CD8-positive, alpha-beta memory T cell (primary cell): ENCODE results near the gene RNF19B. TPM values are rescaled to one million over a fixed set of nuclear protein-coding genes. Genes with fewer than 3 reads are reported as not detected.

Source experiments
- CTCF ChIA-PET: fragments of 350-600 bp; sonication (Branson Sonifier 250); formaldehyde crosslinking; loops from one replicate; lab custom pipeline; 2021; ENCODE audit warnings: antibody characterized with exemption; lab: Charles Lee
- POLR2A ChIA-PET: fragments of 350-600 bp; sonication (Branson Sonifier 250); formaldehyde crosslinking; loops from one replicate; lab custom pipeline; 2021; ENCODE audit warnings: antibody characterized with exemption; lab: Charles Lee
- DNase-seq, 5 donors: peaks; one replicate each; pipeline versions ENCODE4 v3.0.0 to v3.0.0-alpha.2; 2020 to 2022; ENCODE audit warnings: mixed read lengths in 1 of 5
- H3K27ac ChIP-seq: one replicate; pipeline ENCODE4 v1.7.0; 2013; ENCODE audit warnings: low read depth, mild to moderate bottlenecking, low read length, moderate library complexity
- H3K27me3 ChIP-seq: 2 replicates; pipeline ENCODE4 v1.7.0; 2013; ENCODE audit warnings: low read length, mild to moderate bottlenecking; ENCODE audit not compliant: insufficient read depth, poor library complexity, severe bottlenecking
- H3K36me3 ChIP-seq: 2 replicates; pipeline ENCODE4 v1.7.0; 2013; ENCODE audit warnings: mild to moderate bottlenecking, low read length, moderate library complexity; ENCODE audit not compliant: insufficient read depth
- H3K4me1 ChIP-seq: 2 replicates; pipeline ENCODE4 v1.7.0; 2013; ENCODE audit warnings: mild to moderate bottlenecking, low read length, moderate library complexity; ENCODE audit not compliant: insufficient read depth
- H3K4me3 ChIP-seq: 2 replicates; pipeline ENCODE4 v1.7.0; 2013; ENCODE audit warnings: mild to moderate bottlenecking, low read length
- H3K9me3 ChIP-seq: 2 replicates; pipeline ENCODE4 v1.7.0; 2013; ENCODE audit warnings: mild to moderate bottlenecking, low read length
- H3K27ac Mint-ChIP-seq, 8 donors: one replicate each; pipeline ENCODE4 v1.8.0; 2020 to 2021; ENCODE audit warnings: mixed read lengths in 8 of 8, mild to moderate bottlenecking in 6 of 8, inconsistent platforms in 3 of 8, moderate library complexity in 3 of 8
- H3K27me3 Mint-ChIP-seq, 2 donors: one replicate each; pipeline ENCODE4 v1.8.0; 2020 to 2021; ENCODE audit warnings: mixed read lengths in 2 of 2, mild to moderate bottlenecking in 1 of 2, moderate library complexity in 1 of 2
- H3K36me3 Mint-ChIP-seq, 3 donors: one replicate each; pipeline ENCODE4 v1.8.0; 2020 to 2021; ENCODE audit warnings: mixed read lengths in 3 of 3, inconsistent platforms in 1 of 3, mild to moderate bottlenecking in 1 of 3
- H3K4me1 Mint-ChIP-seq, 3 donors: one replicate each; pipeline ENCODE4 v1.8.0; 2020 to 2021; ENCODE audit warnings: mixed read lengths in 3 of 3, inconsistent platforms in 1 of 3, mild to moderate bottlenecking in 1 of 3
- H3K4me3 Mint-ChIP-seq, 7 donors: one replicate each; pipeline ENCODE4 v1.8.0; 2020 to 2021; ENCODE audit warnings: mixed read lengths in 7 of 7, mild to moderate bottlenecking in 6 of 7, moderate library complexity in 4 of 7, inconsistent platforms in 2 of 7
- H3K9me3 Mint-ChIP-seq, 5 donors: one replicate each; pipeline ENCODE4 v1.8.0; 2020 to 2022; ENCODE audit warnings: mixed read lengths in 5 of 5, mild to moderate bottlenecking in 3 of 5, moderate library complexity in 2 of 5, inconsistent platforms in 1 of 5
- polyA plus RNA-seq: library from polyadenylated mRNA; unstranded; fragments of 300-500 nt; fragmentation: Illumina TruSeq; gene quantifications from one replicate; pipeline ENCODE4 v1.2.3, GENCODE V29; 2021
- total RNA-seq, 2 experiments: library from RNA; stranded (reverse); gene quantifications; one replicate each; pipeline ENCODE4 v1.2.3, GENCODE V29; 2021

Gene RNF19B
- total and polyA plus RNA-seq, 3 experiments from 2014 or later: 4.3 to 39.9 (median 39.6) TPM

DNA sequence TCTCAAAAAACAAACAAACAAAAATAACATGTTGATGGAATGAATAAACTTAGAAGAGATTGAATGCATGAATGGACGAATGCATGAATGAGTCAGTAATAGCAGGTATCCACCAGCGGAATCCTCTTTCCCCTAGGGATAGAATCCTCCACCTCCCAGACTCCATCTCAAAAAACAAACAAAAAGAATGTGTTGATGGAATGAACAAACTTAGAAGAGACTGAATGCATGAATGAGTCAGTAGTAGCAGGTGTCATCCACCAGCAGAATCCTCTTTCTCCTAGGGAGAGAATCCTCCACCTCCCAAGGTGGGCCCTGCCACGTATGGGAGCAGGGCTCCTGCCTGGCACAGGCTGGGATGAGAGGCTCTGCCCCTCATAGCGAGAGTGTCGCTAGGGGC lies 26.8 kb upstream of the RNF19B start:
- ChIA-PET CTCF (interaction anchor here (1.3 kb wide), 1 partner anchor 57 kb away, joined by 4 read pairs; no protein-coding TSS in a partner anchor), POLR2A (no interaction called here)
- Mint-ChIP-seq H3K9me3 (no peaks in the 10 kb centered on the region), H3K4me1 (peaks cover 11 to 31% (median 17%) of the 10 kb centered on the region in 3 donors), H3K36me3 (no peaks in the 10 kb centered on the region), H3K27me3 (no peaks in the 10 kb centered on the region), H3K4me3 (no peak overlapping the region), H3K27ac (peak overlapping the region in 2 of 8 donors; percentile 16 to 35)
- Histone ChIP-seq H3K4me3 (no peak overlapping the region), H3K36me3 (no peaks in the 10 kb centered on the region), H3K27ac (no peak overlapping the region), H3K4me1 (no peaks in the 10 kb centered on the region), H3K9me3 (no peaks in the 10 kb centered on the region), H3K27me3 (no peaks in the 10 kb centered on the region)
- DNase-seq: no peak

DNA sequence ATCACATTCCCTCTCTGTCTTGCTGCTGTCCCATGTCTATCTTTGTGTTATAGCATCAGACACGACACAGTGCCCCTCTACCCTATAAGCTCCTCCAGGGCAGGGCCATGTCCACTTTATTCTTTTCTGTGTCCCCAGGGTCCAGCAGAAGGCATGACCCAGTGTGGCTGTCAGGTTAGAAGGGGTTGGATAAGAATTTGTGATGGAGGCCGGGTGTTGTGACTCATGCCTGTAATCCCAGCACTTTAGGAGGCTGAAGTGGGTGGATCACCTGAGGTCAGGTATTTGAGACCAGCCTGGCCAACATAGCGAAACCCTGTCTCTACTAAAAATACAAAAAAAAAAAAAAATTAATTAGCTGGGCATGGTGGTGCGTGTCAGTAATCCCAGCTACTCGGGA lies 26.3 kb upstream of the RNF19B start:
- POLR2A ChIA-PET: no interaction called here
- Histone ChIP-seq H3K4me1 (no peaks in the 10 kb centered on the region), H3K4me3 (no peak overlapping the region), H3K9me3 (no peaks in the 10 kb centered on the region), H3K36me3 (no peaks in the 10 kb centered on the region), H3K27me3 (no peaks in the 10 kb centered on the region), H3K27ac (no peak overlapping the region)
- no peaks in the 10 kb centered on the region for H3K27me3 Mint-ChIP-seq
- no peak overlapping the region for H3K27ac Mint-ChIP-seq
- CTCF ChIA-PET: interaction anchor here (1.3 kb wide), 1 partner anchor 57 kb away, joined by 4 read pairs; no protein-coding TSS in a partner anchor
- no peaks in the 10 kb centered on the region for H3K36me3 Mint-ChIP-seq
- no peaks in the 10 kb centered on the region for H3K9me3 Mint-ChIP-seq
- no peak for DNase-seq
- peaks cover 11 to 31% (median 17%) of the 10 kb centered on the region in 3 donors for H3K4me1 Mint-ChIP-seq
- no peak overlapping the region for H3K4me3 Mint-ChIP-seq

DNA sequence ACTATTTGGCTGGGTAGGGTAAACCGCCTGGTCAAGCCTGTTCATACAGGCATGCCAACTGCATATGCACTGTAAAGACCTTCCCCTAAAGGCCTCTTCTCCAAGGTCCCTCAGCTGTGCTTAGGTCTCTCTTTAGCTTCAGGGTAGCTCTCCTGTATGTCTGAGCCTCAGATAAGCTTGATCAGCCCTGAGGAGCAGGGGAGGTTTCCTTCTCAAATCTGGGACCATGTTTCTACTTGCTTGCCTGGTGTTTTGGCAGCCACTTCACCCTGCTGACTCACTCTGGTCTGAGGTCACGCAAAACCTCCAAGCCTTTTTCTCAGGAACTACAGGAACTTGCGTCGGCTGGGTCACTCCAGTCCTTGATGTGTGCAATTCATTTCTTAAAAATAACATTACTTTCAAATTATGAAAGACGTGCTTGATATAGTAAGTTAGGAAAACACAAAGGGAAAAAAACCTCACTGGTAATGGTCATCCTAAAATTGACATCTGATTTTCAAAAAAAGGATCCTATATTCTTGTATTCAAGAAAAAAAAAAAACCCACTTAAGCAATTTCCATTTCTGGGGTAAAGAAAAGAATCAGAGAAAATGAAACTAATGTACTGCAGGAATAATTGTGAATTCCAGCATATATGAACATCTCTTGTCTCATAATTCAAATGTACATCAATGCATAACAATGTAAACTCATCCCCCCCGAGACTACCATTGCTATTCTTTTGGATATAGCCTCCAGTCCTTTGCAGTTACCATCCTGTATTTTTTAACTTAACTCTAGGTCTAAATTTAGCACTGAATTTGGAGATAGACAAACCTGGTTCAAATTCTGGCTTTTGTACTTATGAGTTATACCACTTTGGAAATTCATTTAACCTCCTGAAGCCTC lies 24.8 kb upstream of the RNF19B start:
- no peaks in the 10 kb centered on the region for H3K36me3 Mint-ChIP-seq
- no peak overlapping the region for H3K27ac ChIP-seq
- DNase-seq: no peak
- H3K27me3 ChIP-seq: no peaks in the 10 kb centered on the region
- peaks cover 13 to 35% (median 22%) of the 10 kb centered on the region in 3 donors for H3K4me1 Mint-ChIP-seq
- CTCF ChIA-PET: interaction anchor here (1.3 kb wide), 1 partner anchor 113 kb away, joined by 3 read pairs; no protein-coding TSS in a partner anchor
- no peaks in the 10 kb centered on the region for H3K9me3 Mint-ChIP-seq
- POLR2A ChIA-PET: no interaction called here
- peak overlapping the region in 3 of 8 donors; percentile 21 to 51 (median 25) for H3K27ac Mint-ChIP-seq
- no peaks in the 10 kb centered on the region for H3K36me3 ChIP-seq
- no peak overlapping the region for H3K4me3 ChIP-seq
- H3K4me1 ChIP-seq: no peaks in the 10 kb centered on the region
- H3K27me3 Mint-ChIP-seq: no peaks in the 10 kb centered on the region
- H3K4me3 Mint-ChIP-seq: no peak overlapping the region
- no peaks in the 10 kb centered on the region for H3K9me3 ChIP-seq

DNA sequence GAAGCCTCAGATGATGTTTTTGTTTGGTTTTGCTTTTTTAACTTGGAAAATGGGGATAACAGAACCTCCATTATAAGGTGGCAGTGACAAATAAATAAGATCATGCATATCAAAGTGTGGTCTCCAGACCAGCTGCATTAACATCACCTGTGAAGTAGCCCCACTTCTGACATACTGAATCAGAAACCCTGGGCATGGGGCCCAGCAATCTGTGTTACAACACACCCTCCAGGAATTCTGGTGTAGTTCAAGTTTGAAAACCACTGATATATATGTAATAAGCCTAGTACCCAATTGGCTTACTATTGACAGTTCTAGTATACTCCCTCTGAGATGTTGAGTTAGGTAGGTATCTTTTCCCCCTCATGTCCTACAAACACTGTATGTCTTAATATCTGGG lies 24.1 kb upstream of the RNF19B start:
- H3K36me3 Mint-ChIP-seq: no peaks in the 10 kb centered on the region
- H3K4me3 ChIP-seq: no peak overlapping the region
- H3K27me3 Mint-ChIP-seq: peaks cover 0 to 2% of the 10 kb centered on the region in 2 donors
- H3K4me3 Mint-ChIP-seq: no peak overlapping the region
- peak overlapping the region in 2 of 8 donors; percentile 25 to 51 for H3K27ac Mint-ChIP-seq
- no peaks in the 10 kb centered on the region for H3K27me3 ChIP-seq
- H3K4me1 ChIP-seq: no peaks in the 10 kb centered on the region
- DNase-seq: no peak
- CTCF ChIA-PET: interaction anchor here (1.3 kb wide), 1 partner anchor 112 kb away, joined by 3 read pairs; no protein-coding TSS in a partner anchor
- no peaks in the 10 kb centered on the region for H3K9me3 ChIP-seq
- no peaks in the 10 kb centered on the region for H3K9me3 Mint-ChIP-seq
- H3K4me1 Mint-ChIP-seq: peaks cover 14 to 40% (median 29%) of the 10 kb centered on the region in 3 donors
- H3K36me3 ChIP-seq: no peaks in the 10 kb centered on the region
- H3K27ac ChIP-seq: no peak overlapping the region
- POLR2A ChIA-PET: no interaction called here

DNA sequence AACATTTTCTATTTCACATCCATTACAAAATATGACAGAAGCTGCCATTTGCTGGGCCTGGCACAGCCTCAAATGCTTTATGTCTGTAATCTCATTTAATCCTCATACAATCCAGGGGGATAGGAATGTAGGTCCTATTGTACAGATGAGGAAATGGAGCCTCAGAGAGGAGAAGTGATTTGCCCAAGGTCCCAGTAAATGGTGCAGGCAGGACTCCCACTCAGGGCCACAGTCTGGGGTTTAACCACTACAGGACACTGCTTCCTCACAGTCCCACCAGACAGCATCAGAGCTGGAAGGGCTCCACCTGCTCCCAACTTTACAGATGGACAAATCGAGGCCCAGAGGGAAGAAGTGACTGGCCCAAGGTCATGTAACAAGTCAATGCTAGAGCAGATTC lies 20.6 kb upstream of the RNF19B start:
- H3K36me3 ChIP-seq: no peaks in the 10 kb centered on the region

DNA sequence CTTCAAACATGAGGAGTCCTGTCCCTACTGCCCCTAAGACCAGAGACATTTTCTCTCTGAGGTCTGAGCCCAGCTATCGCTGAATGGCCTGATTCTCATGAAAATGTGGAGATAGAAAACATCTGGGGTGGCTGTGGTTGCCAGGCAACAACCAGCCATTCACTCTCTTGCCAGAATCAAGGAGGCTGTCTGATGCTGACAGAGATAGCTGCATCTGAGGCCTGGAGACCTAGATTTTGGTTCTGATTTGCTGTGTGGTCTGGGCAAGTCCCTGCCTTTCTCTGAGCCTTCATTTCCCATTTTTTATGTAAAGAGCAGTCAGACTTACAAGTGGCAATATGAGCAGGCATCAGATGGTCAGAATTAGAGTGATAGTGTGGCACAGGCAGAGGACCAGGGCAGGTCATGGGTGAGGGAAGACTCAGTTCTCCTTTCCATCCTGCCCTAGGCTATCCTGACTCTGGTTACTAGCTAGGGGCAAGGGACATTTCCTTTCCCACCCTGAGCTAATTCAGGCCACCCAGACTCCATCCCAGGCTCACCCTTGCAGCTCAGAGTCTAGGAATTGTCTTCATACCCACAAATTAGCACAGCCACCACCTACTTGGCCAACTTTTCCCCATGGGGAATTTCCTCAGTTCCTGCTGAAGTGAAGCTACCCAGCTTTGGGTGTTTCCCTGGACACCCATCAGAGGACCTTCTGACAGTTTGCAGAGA lies 20.0 kb upstream of the RNF19B start:
- POLR2A ChIA-PET: no interaction called here
- CTCF ChIA-PET: interaction anchor here (1.1 to 1.8 kb wide), 3 partner anchors 20 to 102 kb away, joined by 3 to 4 read pairs (median 4); partner anchors contain the start of gene RNF19B
- Mint-ChIP-seq H3K27ac (peak overlapping the region; percentile 59 to 98 (median 87)), H3K4me1 (peaks cover 25 to 50% (median 45%) of the 10 kb centered on the region in 3 donors), H3K36me3 (no peaks in the 10 kb centered on the region), H3K9me3 (no peaks in the 10 kb centered on the region), H3K4me3 (peak overlapping the region in 1 of 7 donors; percentile 59), H3K27me3 (peaks cover 0 to 2% of the 10 kb centered on the region in 2 donors)
- Histone ChIP-seq H3K4me3 (no peak overlapping the region), H3K4me1 (peaks cover 15% of the 10 kb centered on the region), H3K9me3 (no peaks in the 10 kb centered on the region), H3K27ac (peak overlapping the region; percentile 48), H3K36me3 (no peaks in the 10 kb centered on the region), H3K27me3 (no peaks in the 10 kb centered on the region)
- DNase-seq: peak in 3 of 5 donors; percentile 23 to 44 (median 42)

More for the DNA sequence above, 20.6 kb upstream of the RNF19B start:
- Mint-ChIP-seq H3K36me3 (no peaks in the 10 kb centered on the region), H3K4me1 (peaks cover 25 to 49% (median 47%) of the 10 kb centered on the region in 3 donors), H3K4me3 (no peak overlapping the region), H3K27ac (peak overlapping the region in 5 of 8 donors; percentile 29 to 98 (median 91)), H3K9me3 (no peaks in the 10 kb centered on the region), H3K27me3 (peaks cover 0 to 2% of the 10 kb centered on the region in 2 donors)
- Histone ChIP-seq H3K27me3 (no peaks in the 10 kb centered on the region), H3K4me1 (peaks cover 15% of the 10 kb centered on the region), H3K9me3 (no peaks in the 10 kb centered on the region), H3K27ac (no peak overlapping the region), H3K4me3 (no peak overlapping the region)
- POLR2A ChIA-PET: no interaction called here
- no peak for DNase-seq
- CTCF ChIA-PET: interaction anchor here (1.5 to 1.8 kb wide), 2 partner anchors 21 to 70 kb away, joined by 3 to 4 read pairs; partner anchors contain the start of gene RNF19B

DNA sequence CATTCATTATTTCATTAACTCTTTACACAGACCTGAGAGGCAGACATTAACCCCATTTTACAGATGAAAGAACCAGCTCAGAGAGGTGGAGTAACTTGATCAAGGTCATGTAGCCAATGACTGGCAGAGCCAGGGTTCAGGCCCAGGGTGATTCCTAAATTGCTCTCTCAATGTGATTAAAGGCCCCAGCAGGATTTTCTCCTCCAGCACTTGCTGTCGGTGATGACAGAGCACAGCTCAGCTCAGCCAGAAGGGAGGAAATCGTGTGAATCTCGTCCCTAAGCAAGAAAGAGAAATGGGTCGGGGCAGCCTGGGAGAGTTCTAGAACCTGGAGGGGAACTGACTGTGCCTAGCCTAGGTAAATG lies 19.5 kb upstream of the RNF19B start:
- Histone ChIP-seq H3K4me3 (no peak overlapping the region), H3K27ac (peak overlapping the region; percentile 48), H3K36me3 (no peaks in the 10 kb centered on the region), H3K9me3 (no peaks in the 10 kb centered on the region), H3K4me1 (peaks cover 15% of the 10 kb centered on the region), H3K27me3 (no peaks in the 10 kb centered on the region)
- ChIA-PET POLR2A (no interaction called here), CTCF (interaction anchor here (1.1 to 1.8 kb wide), 2 partner anchors 19 to 102 kb away, joined by 4 read pairs; partner anchors contain the start of gene RNF19B)
- no peak for DNase-seq
- Mint-ChIP-seq H3K36me3 (peaks cover 0 to 2% (median 0%) of the 10 kb centered on the region in 3 donors), H3K9me3 (no peaks in the 10 kb centered on the region), H3K4me3 (no peak overlapping the region), H3K27ac (peak overlapping the region; percentile 59 to 98 (median 87)), H3K27me3 (peaks cover 0 to 2% of the 10 kb centered on the region in 2 donors), H3K4me1 (peaks cover 21 to 45% (median 39%) of the 10 kb centered on the region in 3 donors)
